SK-N-SH treated with all-trans-retinoic acid at 6 μM for 48 hours (cell line): ENCODE data around the gene CRNN.

Source experiments
- ATAC-seq: fragments of 200-7000 bp; cut with Tn5 transposase; 3 replicates; pipeline ENCODE4 v1.9.1; 2020; ENCODE audit warnings: mild to moderate bottlenecking, moderate library complexity
- ARNTL ChIP-seq: fragments of 450-650 bp; formaldehyde crosslinking; IDR thresholded peaks from 2 replicates; pipeline ENCODE4 v1.5.0; 2020; ENCODE audit warnings: low read depth, mild to moderate bottlenecking, moderate library complexity, borderline replicate concordance
- BACH2 ChIP-seq: fragments of 250-450 bp; sonication (Bioruptor Pico); IDR thresholded peaks from 2 replicates; pipeline ENCODE4 v1.9.0; 2021; ENCODE audit warnings: mild to moderate bottlenecking, borderline replicate concordance
- CSDC2 ChIP-seq: fragments of 250-450 bp; sonication (Bioruptor Pico); IDR thresholded peaks from 2 replicates; pipeline ENCODE4 v1.5.0; 2020; ENCODE audit warnings: mild to moderate bottlenecking, moderate library complexity
- CSRNP3 ChIP-seq: fragments of 250-450 bp; sonication (Bioruptor Pico); IDR thresholded peaks from 2 replicates; pipeline ENCODE4 v1.5.1; 2021; ENCODE audit warnings: mild to moderate bottlenecking, moderate library complexity
- ESRRG ChIP-seq: fragments of 250-450 bp; sonication (Bioruptor Pico); IDR thresholded peaks from 2 replicates; pipeline ENCODE4 v1.6.1; 2021; ENCODE audit warnings: mild to moderate bottlenecking
- GLIS3 ChIP-seq: fragments of 250-450 bp; sonication (Bioruptor Pico); IDR thresholded peaks from 2 replicates; pipeline ENCODE4 v1.5.0; 2020; ENCODE audit warnings: mild to moderate bottlenecking, moderate library complexity
- ISL1 ChIP-seq: fragments of 250-450 bp; sonication (Bioruptor Pico); IDR thresholded peaks from 2 replicates; pipeline ENCODE4 v2.1.2; 2022; ENCODE audit warnings: mild to moderate bottlenecking, moderate library complexity
- OSR1 ChIP-seq: fragments of 250-450 bp; sonication (Bioruptor Pico); IDR thresholded peaks from 2 replicates; pipeline ENCODE4 v1.8.0; 2022; ENCODE audit warnings: moderate library complexity, mild to moderate bottlenecking, inconsistent platforms
- PPARA ChIP-seq: fragments of 250-450 bp; sonication (Bioruptor Pico); IDR thresholded peaks from 2 replicates; pipeline ENCODE4 v1.5.0; 2020; ENCODE audit warnings: mild to moderate bottlenecking, borderline replicate concordance
- RARB ChIP-seq: fragments of 250-450 bp; sonication (Bioruptor Pico); IDR thresholded peaks from 2 replicates; pipeline ENCODE4 v1.8.0; 2021; ENCODE audit warnings: mild to moderate bottlenecking, moderate library complexity
- SNAI2 ChIP-seq: fragments of 250-450 bp; sonication (Bioruptor Pico); IDR thresholded peaks from 2 replicates; pipeline ENCODE4 v1.5.0; 2020; ENCODE audit warnings: mild to moderate bottlenecking, moderate library complexity
- TCF4 ChIP-seq: fragments of 250-450 bp; sonication (Bioruptor Pico); IDR thresholded peaks from 2 replicates; pipeline ENCODE4 v1.8.0; 2021; ENCODE audit warnings: mild to moderate bottlenecking, moderate library complexity, borderline replicate concordance
- ZC3H10 ChIP-seq: fragments of 250-450 bp; sonication (Bioruptor Pico); IDR thresholded peaks from 2 replicates; pipeline ENCODE4 v1.5.1; 2021; ENCODE audit warnings: mild to moderate bottlenecking, moderate library complexity
- ZFP3 ChIP-seq: fragments of 250-450 bp; sonication (Bioruptor Pico); IDR thresholded peaks from 2 replicates; pipeline ENCODE4 v1.5.0; 2020; ENCODE audit warnings: mild to moderate bottlenecking, moderate library complexity
- ZFP30 ChIP-seq: fragments of 450-650 bp; formaldehyde crosslinking; IDR thresholded peaks from 2 replicates; pipeline ENCODE4 v1.5.0; 2022; ENCODE audit warnings: mild to moderate bottlenecking, moderate library complexity
- ZNF8 ChIP-seq: fragments of 450-650 bp; formaldehyde crosslinking; IDR thresholded peaks from 2 replicates; pipeline ENCODE4 v1.5.0; 2020; ENCODE audit warnings: mild to moderate bottlenecking, moderate library complexity
- TF ChIP-seq, protein P1 (sequence below): fragments of 250-450 bp; sonication (Bioruptor Pico); IDR thresholded peaks from 2 replicates; pipeline ENCODE4 v1.5.1; 2020; ENCODE audit warnings: low read depth, mild to moderate bottlenecking, moderate library complexity
- TF ChIP-seq, protein P2 (sequence below): fragments of 250-450 bp; sonication (Bioruptor Pico); IDR thresholded peaks from 2 replicates; pipeline ENCODE4 v1.5.0; 2020; ENCODE audit warnings: mild to moderate bottlenecking, moderate library complexity
- TF ChIP-seq, protein P3 (sequence below): fragments of 250-450 bp; sonication (Bioruptor Pico); IDR thresholded peaks from 2 replicates; pipeline ENCODE4 v1.8.0; 2020; ENCODE audit warnings: mild to moderate bottlenecking, moderate library complexity, borderline replicate concordance
- TF ChIP-seq, protein P4 (sequence below): fragments of 250-450 bp; sonication (Bioruptor Pico); IDR thresholded peaks from 2 replicates; pipeline ENCODE4 v1.8.0; 2021; ENCODE audit warnings: low read depth, mild to moderate bottlenecking, moderate library complexity, borderline replicate concordance

CRNN gene

GRCh38 chr1:152392909-152393308 is 21.2 kb downstream of the CRNN start:
- ATAC-seq = no peak
- TF ChIP-seq CSDC2 (CRISPR knock-in tag) (no peak), ZC3H10 (CRISPR knock-in tag) (no peak), ZNF8 (CRISPR knock-in tag) (no peak), RARB (CRISPR knock-in tag) (no peak), ZFP3 (no peak), BACH2 (CRISPR knock-in tag) (no peak), CSRNP3 (CRISPR knock-in tag) (no peak), ESRRG (CRISPR knock-in tag) (no peak), OSR1 (CRISPR knock-in tag) (no peak), GLIS3 (no peak), ARNTL (CRISPR knock-in tag) (no peak), SNAI2 (no peak), ZFP30 (CRISPR knock-in tag) (no peak), PPARA (CRISPR knock-in tag) (no peak)
- TF ChIP-seq, protein P1, sequence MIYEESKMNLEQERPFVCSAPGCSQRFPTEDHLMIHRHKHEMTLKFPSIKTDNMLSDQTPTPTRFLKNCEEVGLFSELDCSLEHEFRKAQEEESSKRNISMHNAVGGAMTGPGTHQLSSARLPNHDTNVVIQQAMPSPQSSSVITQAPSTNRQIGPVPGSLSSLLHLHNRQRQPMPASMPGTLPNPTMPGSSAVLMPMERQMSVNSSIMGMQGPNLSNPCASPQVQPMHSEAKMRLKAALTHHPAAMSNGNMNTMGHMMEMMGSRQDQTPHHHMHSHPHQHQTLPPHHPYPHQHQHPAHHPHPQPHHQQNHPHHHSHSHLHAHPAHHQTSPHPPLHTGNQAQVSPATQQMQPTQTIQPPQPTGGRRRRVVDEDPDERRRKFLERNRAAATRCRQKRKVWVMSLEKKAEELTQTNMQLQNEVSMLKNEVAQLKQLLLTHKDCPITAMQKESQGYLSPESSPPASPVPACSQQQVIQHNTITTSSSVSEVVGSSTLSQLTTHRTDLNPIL (CRISPR knock-in tag) = no peak
- TF ChIP-seq, protein P2, sequence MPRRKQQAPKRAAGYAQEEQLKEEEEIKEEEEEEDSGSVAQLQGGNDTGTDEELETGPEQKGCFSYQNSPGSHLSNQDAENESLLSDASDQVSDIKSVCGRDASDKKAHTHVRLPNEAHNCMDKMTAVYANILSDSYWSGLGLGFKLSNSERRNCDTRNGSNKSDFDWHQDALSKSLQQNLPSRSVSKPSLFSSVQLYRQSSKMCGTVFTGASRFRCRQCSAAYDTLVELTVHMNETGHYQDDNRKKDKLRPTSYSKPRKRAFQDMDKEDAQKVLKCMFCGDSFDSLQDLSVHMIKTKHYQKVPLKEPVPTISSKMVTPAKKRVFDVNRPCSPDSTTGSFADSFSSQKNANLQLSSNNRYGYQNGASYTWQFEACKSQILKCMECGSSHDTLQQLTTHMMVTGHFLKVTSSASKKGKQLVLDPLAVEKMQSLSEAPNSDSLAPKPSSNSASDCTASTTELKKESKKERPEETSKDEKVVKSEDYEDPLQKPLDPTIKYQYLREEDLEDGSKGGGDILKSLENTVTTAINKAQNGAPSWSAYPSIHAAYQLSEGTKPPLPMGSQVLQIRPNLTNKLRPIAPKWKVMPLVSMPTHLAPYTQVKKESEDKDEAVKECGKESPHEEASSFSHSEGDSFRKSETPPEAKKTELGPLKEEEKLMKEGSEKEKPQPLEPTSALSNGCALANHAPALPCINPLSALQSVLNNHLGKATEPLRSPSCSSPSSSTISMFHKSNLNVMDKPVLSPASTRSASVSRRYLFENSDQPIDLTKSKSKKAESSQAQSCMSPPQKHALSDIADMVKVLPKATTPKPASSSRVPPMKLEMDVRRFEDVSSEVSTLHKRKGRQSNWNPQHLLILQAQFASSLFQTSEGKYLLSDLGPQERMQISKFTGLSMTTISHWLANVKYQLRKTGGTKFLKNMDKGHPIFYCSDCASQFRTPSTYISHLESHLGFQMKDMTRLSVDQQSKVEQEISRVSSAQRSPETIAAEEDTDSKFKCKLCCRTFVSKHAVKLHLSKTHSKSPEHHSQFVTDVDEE = no peak
- TF ChIP-seq, protein P3, sequence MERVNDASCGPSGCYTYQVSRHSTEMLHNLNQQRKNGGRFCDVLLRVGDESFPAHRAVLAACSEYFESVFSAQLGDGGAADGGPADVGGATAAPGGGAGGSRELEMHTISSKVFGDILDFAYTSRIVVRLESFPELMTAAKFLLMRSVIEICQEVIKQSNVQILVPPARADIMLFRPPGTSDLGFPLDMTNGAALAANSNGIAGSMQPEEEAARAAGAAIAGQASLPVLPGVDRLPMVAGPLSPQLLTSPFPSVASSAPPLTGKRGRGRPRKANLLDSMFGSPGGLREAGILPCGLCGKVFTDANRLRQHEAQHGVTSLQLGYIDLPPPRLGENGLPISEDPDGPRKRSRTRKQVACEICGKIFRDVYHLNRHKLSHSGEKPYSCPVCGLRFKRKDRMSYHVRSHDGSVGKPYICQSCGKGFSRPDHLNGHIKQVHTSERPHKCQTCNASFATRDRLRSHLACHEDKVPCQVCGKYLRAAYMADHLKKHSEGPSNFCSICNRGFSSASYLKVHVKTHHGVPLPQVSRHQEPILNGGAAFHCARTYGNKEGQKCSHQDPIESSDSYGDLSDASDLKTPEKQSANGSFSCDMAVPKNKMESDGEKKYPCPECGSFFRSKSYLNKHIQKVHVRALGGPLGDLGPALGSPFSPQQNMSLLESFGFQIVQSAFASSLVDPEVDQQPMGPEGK = no peak
- TF ChIP-seq, protein P4, sequence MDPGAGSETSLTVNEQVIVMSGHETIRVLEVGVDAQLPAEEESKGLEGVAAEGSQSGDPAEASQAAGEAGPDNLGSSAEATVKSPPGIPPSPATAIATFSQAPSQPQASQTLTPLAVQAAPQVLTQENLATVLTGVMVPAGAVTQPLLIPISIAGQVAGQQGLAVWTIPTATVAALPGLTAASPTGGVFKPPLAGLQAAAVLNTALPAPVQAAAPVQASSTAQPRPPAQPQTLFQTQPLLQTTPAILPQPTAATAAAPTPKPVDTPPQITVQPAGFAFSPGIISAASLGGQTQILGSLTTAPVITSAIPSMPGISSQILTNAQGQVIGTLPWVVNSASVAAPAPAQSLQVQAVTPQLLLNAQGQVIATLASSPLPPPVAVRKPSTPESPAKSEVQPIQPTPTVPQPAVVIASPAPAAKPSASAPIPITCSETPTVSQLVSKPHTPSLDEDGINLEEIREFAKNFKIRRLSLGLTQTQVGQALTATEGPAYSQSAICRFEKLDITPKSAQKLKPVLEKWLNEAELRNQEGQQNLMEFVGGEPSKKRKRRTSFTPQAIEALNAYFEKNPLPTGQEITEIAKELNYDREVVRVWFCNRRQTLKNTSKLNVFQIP (CRISPR knock-in tag) = no peak
- TF ChIP-seq, all 23 proteins: peak for 0

DNA sequence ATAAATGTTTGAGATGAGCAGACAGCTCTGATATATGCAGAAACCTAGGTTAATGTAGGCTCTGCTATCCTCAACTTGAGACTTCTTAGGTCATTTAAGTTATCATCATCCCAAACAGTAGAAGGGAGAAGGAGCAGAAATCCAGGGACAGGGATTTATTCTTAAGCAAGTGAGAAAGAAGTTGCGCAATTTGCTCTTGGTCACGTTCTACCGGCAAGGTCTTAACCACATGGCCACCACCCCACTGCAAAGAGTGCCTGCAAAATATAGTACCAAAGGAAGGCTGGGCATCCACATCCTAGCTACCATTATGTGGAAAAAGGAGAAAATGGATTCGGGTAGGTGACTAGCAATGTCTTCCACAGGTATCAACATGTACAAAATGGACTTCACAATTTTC is 25.2 kb downstream of the CRNN start:
- TF ChIP-seq SNAI2 (no peak), CSDC2 (CRISPR knock-in tag) (no peak)
- ATAC-seq = no peak

DNA sequence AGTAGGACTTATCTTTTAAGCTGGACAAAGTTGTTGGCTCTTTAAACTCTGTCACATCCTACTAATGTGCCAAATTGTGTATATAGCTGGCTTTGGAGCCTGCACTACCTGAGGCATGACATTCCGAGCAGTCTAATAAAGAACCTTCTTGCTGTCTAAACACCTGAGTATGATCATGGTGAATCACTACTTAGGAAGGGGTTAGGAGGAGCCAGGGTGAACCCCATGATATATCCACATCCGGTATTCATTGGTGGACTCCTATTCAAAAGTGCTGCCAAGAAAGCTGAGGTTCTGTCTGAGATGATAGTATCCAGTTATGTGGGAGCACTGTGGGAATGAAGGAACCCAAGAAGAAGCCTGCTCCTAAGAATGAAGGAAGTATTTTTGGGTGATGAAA is 27.1 kb downstream of the CRNN start:
- no peak for ATAC-seq
- TF ChIP-seq SNAI2 (no peak), RARB (CRISPR knock-in tag) (no peak), ISL1 (no peak), TCF4 (CRISPR knock-in tag) (no peak), ESRRG (CRISPR knock-in tag) (no peak), ZNF8 (CRISPR knock-in tag) (no peak)
- TF ChIP-seq, protein P4 (CRISPR knock-in tag) = no peak
